Glutamatergic neuron (in vitro differentiated cells): Measurements from ENCODE around the gene OR13A1. TPM values are rescaled to one million over a fixed set of nuclear protein-coding genes. Genes with fewer than 3 reads are reported as not detected.
"Not testable (repeated sequence)": the region's sequence is repeated elsewhere in the genome, so short reads cannot be mapped to it uniquely, and the experiment has no call there.

ENCODE experiments used
- DNase-seq: peaks from one replicate; pipeline ENCODE4 v3.0.0; 2022
- H3K27ac Mint-ChIP-seq: one replicate; pipeline ENCODE4 v1.8.0; 2020; ENCODE audit warnings: mild to moderate bottlenecking, mixed read lengths, inconsistent platforms; ENCODE audit not compliant: unreplicated experiment
- H3K27me3 Mint-ChIP-seq: one replicate; pipeline ENCODE4 v1.8.0; 2020; ENCODE audit warnings: mild to moderate bottlenecking, moderate library complexity, mixed read lengths, inconsistent platforms; ENCODE audit not compliant: unreplicated experiment
- H3K36me3 Mint-ChIP-seq: one replicate; pipeline ENCODE4 v1.8.0; 2020; ENCODE audit warnings: mild to moderate bottlenecking, mixed read lengths, inconsistent platforms; ENCODE audit not compliant: unreplicated experiment
- H3K4me1 Mint-ChIP-seq: one replicate; pipeline ENCODE4 v1.8.0; 2020; ENCODE audit warnings: mild to moderate bottlenecking, low read depth, mixed read lengths, inconsistent platforms; ENCODE audit not compliant: unreplicated experiment
- H3K4me3 Mint-ChIP-seq: one replicate; pipeline ENCODE4 v1.8.0; 2020; ENCODE audit warnings: mild to moderate bottlenecking, mixed read lengths, inconsistent platforms; ENCODE audit not compliant: unreplicated experiment
- H3K9me3 Mint-ChIP-seq: one replicate; pipeline ENCODE4 v1.8.0; 2020; ENCODE audit warnings: mild to moderate bottlenecking, moderate library complexity, mixed read lengths, inconsistent platforms; ENCODE audit not compliant: unreplicated experiment
- total RNA-seq: library from RNA; stranded (reverse); fragmentation: NEBNext Ultra II Directional; extraction: Animal tissue kit (Norgen Biotek cat#: 25700); gene quantifications from one replicate; pipeline ENCODE4 v1.2.1, GENCODE V29; 2021; ENCODE audit not compliant: unreplicated experiment
- TF ChIP-seq, protein P1 (sequence below): fragments of 200-600 bp; sonication (generic); IDR thresholded peaks from one replicate; pipeline ENCODE4 v1.5.0; 2021; ENCODE audit not compliant: partially characterized antibody, unreplicated experiment

The OR13A1 gene
- total RNA-seq, 1 donor from 2014 or later: 0.44 TPM

DNA sequence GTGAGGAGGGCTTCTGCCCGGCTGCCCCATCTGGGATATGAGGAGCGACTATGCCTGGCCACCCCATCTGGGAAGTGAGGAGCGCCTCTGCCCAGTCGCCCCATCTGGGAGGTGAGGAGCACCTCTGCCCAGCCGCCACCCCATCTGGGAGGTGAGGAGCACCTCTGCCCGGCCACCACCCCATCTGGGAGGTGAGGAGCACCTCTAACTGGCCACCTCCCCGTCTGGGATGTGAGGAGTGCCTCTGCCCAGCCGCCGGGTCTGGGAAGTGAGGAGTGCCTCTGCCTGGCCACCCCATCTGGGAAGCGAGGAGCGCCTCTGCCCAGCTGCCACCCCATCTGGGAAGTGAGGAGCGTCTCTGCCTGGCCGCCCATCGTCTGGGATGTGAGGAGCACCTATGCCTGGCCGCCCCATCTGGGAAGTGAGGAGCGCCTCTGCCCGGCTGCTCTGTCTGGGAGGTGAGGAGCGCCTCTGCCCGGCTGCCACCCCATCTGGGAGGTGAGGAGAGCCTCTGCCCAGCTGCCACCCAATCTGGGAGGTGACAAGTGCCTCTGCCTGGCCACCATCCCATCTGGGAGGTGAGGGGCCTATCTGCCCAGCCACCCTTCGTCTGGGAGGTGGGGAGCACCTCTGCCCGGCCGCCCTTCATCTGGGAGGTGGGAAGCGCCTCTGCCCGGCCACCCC lies 31.4 kb upstream of the OR13A1 start:
- not testable (repeated sequence) for H3K27me3 Mint-ChIP-seq, H3K4me1 Mint-ChIP-seq, DNase-seq, H3K27ac Mint-ChIP-seq, H3K36me3 Mint-ChIP-seq, H3K4me3 Mint-ChIP-seq
- peaks cover 11% of the 10 kb centered on the region for H3K9me3 Mint-ChIP-seq

DNA sequence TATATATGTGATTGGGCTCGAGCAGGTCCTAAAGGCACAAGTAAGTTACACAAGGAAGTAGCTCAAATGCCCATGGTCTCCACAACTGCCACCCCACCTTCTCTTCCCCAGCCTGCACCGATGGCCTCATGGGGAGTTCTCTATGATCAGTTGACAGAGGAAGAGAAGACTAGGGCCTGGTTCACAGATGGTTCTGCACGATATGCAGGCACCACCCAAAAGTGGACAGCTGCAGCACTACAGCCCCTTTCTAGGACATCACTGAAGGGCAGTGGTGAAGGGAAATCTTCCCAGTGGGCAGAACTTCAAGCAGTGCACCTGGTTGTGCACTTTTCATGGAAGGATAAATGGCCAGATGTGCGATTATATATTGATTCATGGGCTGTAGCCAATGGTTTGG lies 25.0 kb upstream of the OR13A1 start:
- not testable (repeated sequence) for H3K4me1 Mint-ChIP-seq, H3K4me3 Mint-ChIP-seq, DNase-seq, H3K27ac Mint-ChIP-seq
- Mint-ChIP-seq H3K27me3 (peaks cover 13% of the 10 kb centered on the region), H3K9me3 (peaks cover 20% of the 10 kb centered on the region), H3K36me3 (peaks cover 16% of the 10 kb centered on the region)

DNA sequence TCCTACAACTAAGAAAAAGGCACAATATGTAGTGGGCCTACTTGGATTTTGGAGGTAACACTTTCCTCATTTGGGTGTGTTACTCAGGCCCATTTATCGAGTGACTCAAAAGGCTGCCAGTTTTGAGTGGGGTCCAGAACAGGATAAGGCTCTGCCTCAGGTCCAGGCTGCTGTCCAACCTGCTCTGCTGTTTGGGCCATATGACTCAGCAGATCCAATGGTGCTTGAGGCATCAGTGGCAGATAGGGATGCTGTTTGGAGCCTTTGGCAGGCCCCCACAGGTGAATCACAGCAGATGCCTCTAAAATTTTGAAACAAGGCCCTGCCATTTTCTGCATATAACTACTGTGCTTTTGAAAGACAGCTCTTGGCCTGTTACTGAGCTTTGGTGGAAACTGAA lies 24.5 kb upstream of the OR13A1 start:
- peaks cover 19% of the 10 kb centered on the region for H3K9me3 Mint-ChIP-seq
- H3K27me3 Mint-ChIP-seq: peaks cover 12% of the 10 kb centered on the region
- H3K4me3 Mint-ChIP-seq: no peak overlapping the region
- TF ChIP-seq, protein P1, sequence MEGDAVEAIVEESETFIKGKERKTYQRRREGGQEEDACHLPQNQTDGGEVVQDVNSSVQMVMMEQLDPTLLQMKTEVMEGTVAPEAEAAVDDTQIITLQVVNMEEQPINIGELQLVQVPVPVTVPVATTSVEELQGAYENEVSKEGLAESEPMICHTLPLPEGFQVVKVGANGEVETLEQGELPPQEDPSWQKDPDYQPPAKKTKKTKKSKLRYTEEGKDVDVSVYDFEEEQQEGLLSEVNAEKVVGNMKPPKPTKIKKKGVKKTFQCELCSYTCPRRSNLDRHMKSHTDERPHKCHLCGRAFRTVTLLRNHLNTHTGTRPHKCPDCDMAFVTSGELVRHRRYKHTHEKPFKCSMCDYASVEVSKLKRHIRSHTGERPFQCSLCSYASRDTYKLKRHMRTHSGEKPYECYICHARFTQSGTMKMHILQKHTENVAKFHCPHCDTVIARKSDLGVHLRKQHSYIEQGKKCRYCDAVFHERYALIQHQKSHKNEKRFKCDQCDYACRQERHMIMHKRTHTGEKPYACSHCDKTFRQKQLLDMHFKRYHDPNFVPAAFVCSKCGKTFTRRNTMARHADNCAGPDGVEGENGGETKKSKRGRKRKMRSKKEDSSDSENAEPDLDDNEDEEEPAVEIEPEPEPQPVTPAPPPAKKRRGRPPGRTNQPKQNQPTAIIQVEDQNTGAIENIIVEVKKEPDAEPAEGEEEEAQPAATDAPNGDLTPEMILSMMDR: no peak
- peaks cover 16% of the 10 kb centered on the region for H3K36me3 Mint-ChIP-seq
- no peaks in the 10 kb centered on the region for H3K4me1 Mint-ChIP-seq
- H3K27ac Mint-ChIP-seq: no peak overlapping the region
- no peak for DNase-seq

DNA sequence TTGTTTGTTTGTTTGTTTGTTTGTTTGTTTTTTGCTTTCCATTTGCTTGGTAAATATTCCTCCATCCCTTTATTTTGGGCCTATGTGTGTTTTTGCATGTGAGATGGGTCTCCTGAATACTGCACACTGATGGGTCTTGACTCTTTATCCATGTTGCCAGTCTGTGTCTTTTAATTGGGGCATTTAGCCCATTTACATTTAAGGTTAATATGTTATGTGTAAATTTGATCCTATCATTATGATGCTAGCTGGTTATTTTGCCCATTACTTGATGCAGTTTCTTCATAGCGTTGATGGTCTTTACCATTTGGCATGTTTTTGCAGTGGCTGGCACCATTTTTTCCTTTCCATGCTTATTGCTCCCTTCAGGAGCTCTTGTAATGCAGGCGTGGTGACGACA lies 16.4 kb upstream of the OR13A1 start:
- not testable (repeated sequence) for H3K27me3 Mint-ChIP-seq, H3K27ac Mint-ChIP-seq, H3K4me3 Mint-ChIP-seq, DNase-seq, H3K4me1 Mint-ChIP-seq
- Mint-ChIP-seq H3K36me3 (peaks cover 14% of the 10 kb centered on the region), H3K9me3 (peaks cover 11% of the 10 kb centered on the region)

DNA sequence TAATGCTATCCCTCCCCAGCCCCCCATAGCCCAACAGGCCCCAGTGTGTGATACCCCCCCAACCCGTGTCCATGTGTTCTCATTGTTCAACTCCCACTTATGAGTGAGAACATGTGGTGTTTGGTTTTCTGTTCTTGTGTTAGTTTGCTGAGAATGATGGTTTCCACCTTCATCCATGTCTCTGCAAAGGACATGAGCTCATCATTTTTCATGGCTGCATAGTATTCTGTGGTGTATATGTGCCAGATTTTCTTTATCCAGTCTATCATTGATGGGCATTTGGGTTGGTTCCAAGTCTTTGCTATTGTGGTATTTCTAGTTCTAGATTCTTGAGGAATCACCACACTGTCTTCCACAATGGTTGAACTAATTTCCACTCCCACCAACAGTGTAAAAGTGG lies 11.5 kb upstream of the OR13A1 start:
- peaks cover 12% of the 10 kb centered on the region for H3K36me3 Mint-ChIP-seq
- not testable (repeated sequence) for H3K4me1 Mint-ChIP-seq, H3K27ac Mint-ChIP-seq, DNase-seq, H3K9me3 Mint-ChIP-seq, H3K4me3 Mint-ChIP-seq, H3K27me3 Mint-ChIP-seq

DNA sequence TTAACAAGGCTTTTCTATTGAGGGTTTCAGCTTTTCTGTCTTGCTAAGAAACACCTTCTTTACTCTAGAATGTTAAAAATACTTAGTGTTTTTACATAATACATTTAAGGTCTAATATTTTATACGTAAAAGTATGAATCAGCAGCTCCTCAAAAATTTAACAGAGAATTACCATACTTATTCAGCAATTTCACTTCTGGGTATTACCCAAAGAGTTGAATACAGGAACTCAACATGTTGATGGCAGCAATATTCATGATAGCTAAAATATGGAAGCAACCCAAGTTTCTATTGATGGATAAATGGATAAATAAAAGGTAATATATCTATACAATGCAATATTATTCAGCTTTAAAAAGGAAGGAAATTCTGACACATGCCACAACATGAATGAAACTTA lies 9.7 kb upstream of the OR13A1 start:
- Mint-ChIP-seq H3K27me3 (no peaks in the 10 kb centered on the region), H3K4me1 (no peaks in the 10 kb centered on the region), H3K4me3 (no peak overlapping the region), H3K27ac (no peak overlapping the region), H3K9me3 (peaks cover 5% of the 10 kb centered on the region), H3K36me3 (peaks cover 8% of the 10 kb centered on the region)
- TF ChIP-seq, protein P1: no peak
- no peak for DNase-seq

DNA sequence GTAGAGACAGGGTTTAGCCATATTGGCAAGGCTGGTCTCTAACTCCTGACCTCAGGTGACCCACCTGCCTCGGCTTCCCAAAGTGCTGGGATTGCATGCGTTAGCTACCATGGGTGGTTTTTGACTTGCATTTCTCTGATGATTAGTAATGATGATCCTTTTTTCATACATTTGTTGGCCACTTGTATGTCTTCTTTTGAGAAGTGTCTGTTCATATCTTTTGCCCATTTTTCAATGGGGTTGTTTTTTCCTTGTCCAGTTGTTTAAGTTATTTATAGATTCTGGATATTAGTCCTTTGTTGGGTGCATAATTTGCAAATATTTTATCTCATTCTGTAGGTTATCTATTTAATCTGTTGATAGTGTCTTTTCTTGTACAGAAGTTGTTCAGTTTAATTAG lies 4.3 kb upstream of the OR13A1 start:
- TF ChIP-seq, protein P1: no peak
- H3K9me3 Mint-ChIP-seq: no peaks in the 10 kb centered on the region
- H3K27me3 Mint-ChIP-seq: no peaks in the 10 kb centered on the region
- H3K27ac Mint-ChIP-seq: no peak overlapping the region
- no peaks in the 10 kb centered on the region for H3K4me1 Mint-ChIP-seq
- no peaks in the 10 kb centered on the region for H3K36me3 Mint-ChIP-seq
- no peak for DNase-seq
- no peak overlapping the region for H3K4me3 Mint-ChIP-seq
